Tibial nerve (tissue), 4 donors: ENCODE measurements around the gene ESRRG. TPM values are rescaled to one million over a fixed set of nuclear protein-coding genes. Genes with fewer than 3 reads are reported as not detected.

Experiments used
- DNase-seq, 2 donors: peaks; one replicate each; pipeline ENCODE4 v3.0.0-alpha.2; 2019; ENCODE audit warnings: low spot score in 2 of 2
- H3K27ac ChIP-seq, 4 donors: fragments of 200-600 bp; sonication (generic) in 3 of 4; one replicate each; pipeline ENCODE4 v1.5.1; 2017 to 2019; ENCODE audit warnings: mild to moderate bottlenecking in 1 of 4
- H3K27me3 ChIP-seq, 2 donors: fragments of 200-600 bp; sonication (generic) in 1 of 2; one replicate each; pipeline versions ENCODE4 v1.5.1 to v1.6.0; 2017 to 2019
- H3K36me3 ChIP-seq, 3 donors: fragments of 200-600 bp; sonication (generic); one replicate each; pipeline ENCODE4 v1.5.1; 2018 to 2019
- H3K4me1 ChIP-seq, 4 donors: fragments of 200-600 bp; sonication (generic) in 3 of 4; one replicate each; pipeline ENCODE4 v1.5.1; 2017 to 2019
- H3K4me3 ChIP-seq, 4 donors: fragments of 200-600 bp; sonication (generic) in 3 of 4; one replicate each; pipeline ENCODE4 v1.5.1; 2017 to 2019; ENCODE audit warnings: mild to moderate bottlenecking in 1 of 4, moderate library complexity in 1 of 4
- H3K9me3 ChIP-seq, 4 donors: fragments of 200-600 bp; sonication (generic) in 3 of 4; one replicate each; pipeline ENCODE4 v1.5.1; 2017 to 2019
- EP300 ChIP-seq, 2 donors: sonication (generic); formaldehyde crosslinking; IDR thresholded peaks; one replicate each; pipeline ENCODE4 v1.6.1; 2017; ENCODE audit warnings: antibody characterized with exemption in 2 of 2, mild to moderate bottlenecking in 1 of 2
- POLR2A ChIP-seq, 2 donors: fragments of 450-650 bp; IDR thresholded peaks; one replicate each; pipeline ENCODE4 v1.6.1; 2017; ENCODE audit warnings: antibody characterized with exemption in 2 of 2, mild to moderate bottlenecking in 2 of 2, moderate library complexity in 2 of 2
- WGBS, 2 donors: methylation state at CpG; one replicate each; pipeline ENCODE4 v1.1.5; 2018; 5-methylcytosine and 5-hydroxymethylcytosine counted together
- total RNA-seq, 4 donors: library from RNA; depleted of rRNA; stranded (reverse); fragments of >200 nt; gene quantifications; one replicate each; pipeline ENCODE4 v1.1.0, GENCODE V29; 2016
- TF ChIP-seq, protein P1 (sequence below), 5 experiments: fragments of 200-600 bp in 3 of 5; fragments of 450-650 bp in 2 of 5; sonication (generic) in 3 of 5; IDR thresholded peaks; one replicate each; pipeline ENCODE4 v1.5.1; 2016 to 2019; ENCODE audit warnings: antibody characterized with exemption in 5 of 5, mild to moderate bottlenecking in 3 of 5, moderate library complexity in 2 of 5

ESRRG gene
- total RNA-seq, 4 donors from 2014 or later, result 1.4 to 3.3 (median 1.6) TPM

DNA sequence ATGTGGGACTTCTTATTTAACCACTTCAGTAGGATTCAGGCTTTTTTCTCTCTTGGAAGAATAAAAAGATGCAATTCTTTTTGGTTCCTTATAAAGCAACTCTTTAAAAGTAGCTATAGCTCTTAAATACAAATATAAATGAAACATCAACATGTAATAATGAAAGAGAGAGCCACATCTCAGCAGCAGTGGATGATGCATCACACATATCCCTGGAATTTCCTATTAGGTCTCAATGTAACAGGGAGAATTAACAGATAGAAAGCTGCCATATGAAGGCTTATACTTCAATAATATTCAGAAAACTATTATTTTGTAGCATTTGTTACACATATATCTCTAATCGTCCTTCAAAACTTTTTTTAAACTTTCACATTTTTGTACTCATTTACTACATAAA, 181.0 kb downstream of the ESRRG start:
- Histone ChIP-seq H3K4me1 (no peaks in the 10 kb centered on the region), H3K9me3 (no peaks in the 10 kb centered on the region), H3K36me3 (no peaks in the 10 kb centered on the region), H3K27me3 (no peaks in the 10 kb centered on the region), H3K4me3 (no peak overlapping the region), H3K27ac (no peak overlapping the region)
- WGBS, 2 donors, result 72 to 79% methylated on average over 1 of the region's 1 CpG
- no peak for DNase-seq
- no peak for TF ChIP-seq POLR2A (IDR thresholded peaks at IDR 0.05)
- TF ChIP-seq EP300 (IDR thresholded peaks at IDR 0.05), result no peak
- TF ChIP-seq, protein P1, sequence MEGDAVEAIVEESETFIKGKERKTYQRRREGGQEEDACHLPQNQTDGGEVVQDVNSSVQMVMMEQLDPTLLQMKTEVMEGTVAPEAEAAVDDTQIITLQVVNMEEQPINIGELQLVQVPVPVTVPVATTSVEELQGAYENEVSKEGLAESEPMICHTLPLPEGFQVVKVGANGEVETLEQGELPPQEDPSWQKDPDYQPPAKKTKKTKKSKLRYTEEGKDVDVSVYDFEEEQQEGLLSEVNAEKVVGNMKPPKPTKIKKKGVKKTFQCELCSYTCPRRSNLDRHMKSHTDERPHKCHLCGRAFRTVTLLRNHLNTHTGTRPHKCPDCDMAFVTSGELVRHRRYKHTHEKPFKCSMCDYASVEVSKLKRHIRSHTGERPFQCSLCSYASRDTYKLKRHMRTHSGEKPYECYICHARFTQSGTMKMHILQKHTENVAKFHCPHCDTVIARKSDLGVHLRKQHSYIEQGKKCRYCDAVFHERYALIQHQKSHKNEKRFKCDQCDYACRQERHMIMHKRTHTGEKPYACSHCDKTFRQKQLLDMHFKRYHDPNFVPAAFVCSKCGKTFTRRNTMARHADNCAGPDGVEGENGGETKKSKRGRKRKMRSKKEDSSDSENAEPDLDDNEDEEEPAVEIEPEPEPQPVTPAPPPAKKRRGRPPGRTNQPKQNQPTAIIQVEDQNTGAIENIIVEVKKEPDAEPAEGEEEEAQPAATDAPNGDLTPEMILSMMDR (IDR thresholded peaks at IDR 0.05), result no peak

GRCh38 chr1:216535751-216536150, 187.5 kb downstream of the ESRRG start:
- Histone ChIP-seq H3K36me3 (no peaks in the 10 kb centered on the region), H3K4me1 (peaks cover 0 to 4% (median 0%) of the 10 kb centered on the region in 4 donors), H3K4me3 (no peak overlapping the region), H3K9me3 (no peaks in the 10 kb centered on the region), H3K27ac (no peak overlapping the region), H3K27me3 (no peaks in the 10 kb centered on the region)
- no peak for DNase-seq
- 80 to 81% methylated on average over 2 of the region's 2 CpGs for WGBS, 2 donors
- TF ChIP-seq EP300 (IDR thresholded peaks at IDR 0.05), result no peak
- TF ChIP-seq, protein P1 (IDR thresholded peaks at IDR 0.05), result no peak

DNA sequence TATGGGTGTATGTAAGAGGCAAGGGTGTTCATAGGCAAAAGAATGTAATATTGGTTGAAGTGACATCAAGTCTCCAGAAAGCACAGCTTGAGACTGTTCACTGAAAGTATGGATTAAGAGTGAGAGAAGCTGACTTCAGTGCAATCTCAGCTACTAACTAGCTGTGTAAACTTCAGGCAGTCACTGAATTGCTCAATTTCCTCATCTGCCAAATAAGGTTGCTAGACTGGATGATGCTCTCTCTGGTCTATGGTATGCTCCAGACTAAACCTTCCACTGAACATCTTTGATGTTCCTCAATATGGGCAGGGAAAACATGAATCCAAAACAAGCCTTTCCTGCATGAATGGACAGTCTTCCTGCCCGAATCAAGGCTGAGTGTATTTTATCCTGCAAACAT, 188.2 kb downstream of the ESRRG start:
- no peak overlapping the region for H3K4me3 ChIP-seq
- H3K27me3 ChIP-seq, result no peaks in the 10 kb centered on the region
- H3K36me3 ChIP-seq, result no peaks in the 10 kb centered on the region
- no peak overlapping the region for H3K27ac ChIP-seq
- peaks cover 0 to 7% (median 0%) of the 10 kb centered on the region in 4 donors for H3K4me1 ChIP-seq
- no peaks in the 10 kb centered on the region for H3K9me3 ChIP-seq
- WGBS, 2 donors, result 81 to 86% methylated on average over 1 of the region's 1 CpG
- TF ChIP-seq, protein P1 (IDR thresholded peaks at IDR 0.05), result no peak
- TF ChIP-seq EP300 (IDR thresholded peaks at IDR 0.05), result no peak
- TF ChIP-seq POLR2A (IDR thresholded peaks at IDR 0.05), result no peak
- DNase-seq, result no peak

DNA sequence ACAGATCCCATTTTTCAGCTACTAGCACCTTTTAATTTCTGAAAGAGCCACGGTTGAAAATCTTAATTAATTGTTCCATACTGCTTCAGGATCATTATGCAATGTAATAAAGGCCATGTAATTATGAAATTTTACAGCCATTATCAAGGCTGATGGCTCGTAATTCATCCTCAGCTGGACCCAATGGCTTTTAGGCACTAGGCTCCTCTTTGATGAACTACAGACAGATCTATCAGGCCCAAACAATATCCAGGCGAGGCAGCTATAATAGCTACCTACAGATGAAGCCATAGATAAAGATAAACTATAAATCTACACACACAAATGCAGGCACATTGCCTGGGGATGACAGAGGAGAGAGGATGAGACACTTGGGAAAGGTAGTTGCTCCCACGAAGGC, 189.5 kb downstream of the ESRRG start:
- Histone ChIP-seq H3K4me3 (no peak overlapping the region), H3K4me1 (peaks cover 0 to 7% (median 0%) of the 10 kb centered on the region in 4 donors), H3K27ac (no peak overlapping the region), H3K36me3 (no peaks in the 10 kb centered on the region), H3K9me3 (no peaks in the 10 kb centered on the region), H3K27me3 (no peaks in the 10 kb centered on the region)
- no peak for DNase-seq
- TF ChIP-seq EP300 (IDR thresholded peaks at IDR 0.05) (no peak), POLR2A (IDR thresholded peaks at IDR 0.05) (no peak)
- TF ChIP-seq, protein P1 (IDR thresholded peaks at IDR 0.05), result no peak
- 85 to 93% methylated on average over 4 of the region's 4 CpGs for WGBS, 2 donors

- TF ChIP-seq, protein P1 (IDR thresholded peaks at IDR 0.05), result no peak
- TF ChIP-seq POLR2A (IDR thresholded peaks at IDR 0.05) (no peak), EP300 (IDR thresholded peaks at IDR 0.05) (no peak)
- 93 to 97% methylated on average over 9 of the region's 9 CpGs for WGBS, 2 donors
- Histone ChIP-seq H3K4me1 (peaks cover 0 to 7% (median 0%) of the 10 kb centered on the region in 4 donors), H3K27ac (no peak overlapping the region), H3K27me3 (no peaks in the 10 kb centered on the region), H3K4me3 (no peak overlapping the region), H3K9me3 (no peaks in the 10 kb centered on the region), H3K36me3 (no peaks in the 10 kb centered on the region)
- DNase-seq, result no peak
Measured at GRCh38 chr1:216532251-216532798, 190.9 kb downstream of the ESRRG start.
